ENCODE measurements around the gene ARHGEF3. TPM values are rescaled to one million over a fixed set of nuclear protein-coding genes. Genes with fewer than 3 reads are reported as not detected.

Gene ARHGEF3
- total RNA-seq, 1 experiment from 2014 or later = 4.4 TPM

DNA sequence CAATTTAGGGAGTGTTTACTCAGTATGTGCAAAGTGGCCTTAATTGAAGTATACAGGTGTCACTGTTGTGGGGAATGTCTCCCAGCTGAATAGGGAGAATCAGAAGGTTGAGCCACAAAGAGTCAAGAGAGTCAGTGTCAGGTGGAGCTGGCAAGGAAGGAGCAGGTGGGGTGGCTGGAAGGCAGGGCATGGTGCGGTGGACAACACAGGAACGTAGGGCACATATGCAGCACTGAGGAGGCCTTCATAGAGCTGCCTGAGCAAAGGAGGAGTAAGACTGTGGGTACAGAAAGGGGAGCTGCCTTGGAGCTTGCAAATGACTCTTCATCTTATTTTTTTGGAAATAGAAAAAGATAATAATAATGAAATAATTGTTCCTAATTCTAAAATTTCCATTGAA lies 20.0 kb downstream of the ARHGEF3 start:
- Histone ChIP-seq H3K4me1 (ENCODE audit: insufficient read depth, low read length) (no peaks in the 10 kb centered on the region), H3K27me3 (ENCODE audit: insufficient read depth, low read length) (no peaks in the 10 kb centered on the region; the same call in 1 of the 2 replicates), H3T11ph (ENCODE audit: low read length) (no peak overlapping the region), H3K4ac (ENCODE audit: low read depth, low read length) (no peak overlapping the region), H2BK12ac (ENCODE audit: insufficient read length, low read depth, low read length) (no peak overlapping the region), H3K4me2 (ENCODE audit: insufficient read depth, insufficient read length, low read length) (no peak overlapping the region), H3K27ac (ENCODE audit: insufficient read length, low read depth, low read length) (no peak overlapping the region), H4K5ac (ENCODE audit: insufficient read length, low read depth, low read length) (no peak overlapping the region), H3K14ac (ENCODE audit: insufficient read depth, low read length) (no peak overlapping the region; the same call in 1 of the 2 replicates), H4K20me1 (ENCODE audit: control insufficient read depth, insufficient read depth, insufficient read length) (no peaks in the 10 kb centered on the region), H2BK120ac (ENCODE audit: low read depth, low read length, poor library complexity, severe bottlenecking) (no peak overlapping the region), H3K56ac (ENCODE audit: insufficient read length, low read depth, low read length) (no peak overlapping the region), H2BK20ac (ENCODE audit: low read depth, low read length, poor library complexity, severe bottlenecking) (no peak overlapping the region), H2AK5ac (ENCODE audit: insufficient read length, low read length) (no peak overlapping the region), H3K9ac (ENCODE audit: extremely low read depth, insufficient read length, low read length) (no peak overlapping the region), H3K9me3 (ENCODE audit: control insufficient read depth, low read depth, low read length) (no peaks in the 10 kb centered on the region), H2AFZ (ENCODE audit: low read length) (no peak overlapping the region), H3K23ac (ENCODE audit: insufficient read length, low read depth, low read length) (no peak overlapping the region), H3K79me2 (ENCODE audit: insufficient read depth, low read length) (no peaks in the 10 kb centered on the region), H3K23me2 (ENCODE audit: insufficient read length, low read depth, low read length, poor library complexity, severe bottlenecking) (no peaks in the 10 kb centered on the region), H2BK5ac (ENCODE audit: insufficient read length, low read length) (no peak overlapping the region), H3K18ac (ENCODE audit: insufficient read length, low read depth, low read length) (no peak overlapping the region), H4K91ac (ENCODE audit: insufficient read length, low read depth, low read length) (no peak overlapping the region), H3K79me1 (ENCODE audit: insufficient read depth, low read depth, low read length, poor library complexity, severe bottlenecking) (no peaks in the 10 kb centered on the region), H4K8ac (replicated peaks; ENCODE audit: insufficient read length, low read depth, low read length) (no peak overlapping the region), H2BK15ac (ENCODE audit: low read depth, low read length) (no peak overlapping the region)
- DNase-seq = no peak
- Mint-ChIP-seq H3K4me3 (no peak overlapping the region), H3K4me1 (peaks cover 12 to 14% of the 10 kb centered on the region in 2 experiments), H3K36me3 (ENCODE audit: insufficient read depth in 1 of 3, low read depth in 3 of 3) (no peaks in the 10 kb centered on the region), H3K27ac (peak overlapping the region in 1 of 3 experiments; percentile 40; a peak in 1 of 7 replicates), H3K27me3 (ENCODE audit: low read depth) (no peaks in the 10 kb centered on the region), H3K9me3 (no peaks in the 10 kb centered on the region)
- TF ChIP-seq CTCF (conservative IDR thresholded peaks at IDR 0.05) = no peak
- no CpG with 5 or more reads among the region's 2 CpGs for WGBS (ENCODE audit: extremely low coverage, insufficient read length, low lambda C conversion rate)
